HEK293T (cell line): Measurements from ENCODE around the gene CAMK2A.

ENCODE experiments used
- FOXA1 ChIP-seq: fragments of 450-650 bp; IDR thresholded peaks from 2 replicates; pipeline ENCODE4 v1.6.1; 2016; ENCODE audit warnings: mild to moderate bottlenecking
- FOXK2 ChIP-seq: fragments of 450-650 bp; IDR thresholded peaks from 2 replicates; pipeline ENCODE4 v1.6.1; 2016; ENCODE audit warnings: mild to moderate bottlenecking
- SP1 ChIP-seq: fragments of 450-650 bp; IDR thresholded peaks from 2 replicates; pipeline ENCODE4 v1.6.1; 2017

- TF ChIP-seq FOXK2, result no peak
- no peak for TF ChIP-seq FOXA1
- TF ChIP-seq SP1, result no peak
Measured at GRCh38 chr5:150236981-150237754, 52.4 kb downstream of the CAMK2A start.
